ENCODE results near the gene ATP6V0A1.
"Not testable (repeated sequence)": the region's sequence is repeated elsewhere in the genome, so short reads cannot be mapped to it uniquely, and the experiment has no call there.

The ATP6V0A1 gene

DNA sequence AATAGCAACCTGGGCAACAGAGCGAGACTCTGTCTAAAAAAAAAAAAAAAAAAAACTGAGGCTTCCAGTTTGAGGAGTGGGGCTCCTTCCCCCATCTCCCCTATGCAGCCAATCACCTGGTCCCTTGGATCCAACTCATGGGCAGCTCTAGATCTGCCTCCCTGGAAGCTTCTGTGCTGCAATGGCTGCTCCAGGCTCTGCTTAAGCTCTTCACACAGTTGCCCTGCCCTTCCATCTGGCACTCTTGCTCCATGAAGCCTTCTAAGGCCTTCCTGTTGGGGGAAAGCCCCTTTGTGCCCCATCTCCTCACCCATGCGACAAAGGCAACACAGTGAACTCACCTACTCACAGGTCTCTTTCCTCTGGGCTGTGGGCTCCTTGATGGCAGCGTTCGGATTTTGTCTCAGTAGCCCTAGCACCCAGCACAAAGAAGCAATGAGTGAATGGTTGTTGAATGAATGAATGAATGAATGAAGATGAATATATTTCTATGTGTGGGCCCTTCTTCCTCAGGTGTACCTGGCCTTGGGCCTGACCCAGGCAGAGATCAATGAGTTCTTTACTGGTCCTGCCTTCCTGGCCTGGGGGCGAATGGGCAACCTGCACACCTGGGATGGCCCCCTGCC, 79.3 kb downstream of the ATP6V0A1 start:
- TF ChIP-seq, protein P1, sequence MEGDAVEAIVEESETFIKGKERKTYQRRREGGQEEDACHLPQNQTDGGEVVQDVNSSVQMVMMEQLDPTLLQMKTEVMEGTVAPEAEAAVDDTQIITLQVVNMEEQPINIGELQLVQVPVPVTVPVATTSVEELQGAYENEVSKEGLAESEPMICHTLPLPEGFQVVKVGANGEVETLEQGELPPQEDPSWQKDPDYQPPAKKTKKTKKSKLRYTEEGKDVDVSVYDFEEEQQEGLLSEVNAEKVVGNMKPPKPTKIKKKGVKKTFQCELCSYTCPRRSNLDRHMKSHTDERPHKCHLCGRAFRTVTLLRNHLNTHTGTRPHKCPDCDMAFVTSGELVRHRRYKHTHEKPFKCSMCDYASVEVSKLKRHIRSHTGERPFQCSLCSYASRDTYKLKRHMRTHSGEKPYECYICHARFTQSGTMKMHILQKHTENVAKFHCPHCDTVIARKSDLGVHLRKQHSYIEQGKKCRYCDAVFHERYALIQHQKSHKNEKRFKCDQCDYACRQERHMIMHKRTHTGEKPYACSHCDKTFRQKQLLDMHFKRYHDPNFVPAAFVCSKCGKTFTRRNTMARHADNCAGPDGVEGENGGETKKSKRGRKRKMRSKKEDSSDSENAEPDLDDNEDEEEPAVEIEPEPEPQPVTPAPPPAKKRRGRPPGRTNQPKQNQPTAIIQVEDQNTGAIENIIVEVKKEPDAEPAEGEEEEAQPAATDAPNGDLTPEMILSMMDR (IDR thresholded peaks at IDR 0.05), result no peak
- no peak overlapping the region for H3K27ac ChIP-seq
- DNase-seq (ENCODE audit: low spot score), result no peak
- no peak overlapping the region for H3K4me3 ChIP-seq

DNA sequence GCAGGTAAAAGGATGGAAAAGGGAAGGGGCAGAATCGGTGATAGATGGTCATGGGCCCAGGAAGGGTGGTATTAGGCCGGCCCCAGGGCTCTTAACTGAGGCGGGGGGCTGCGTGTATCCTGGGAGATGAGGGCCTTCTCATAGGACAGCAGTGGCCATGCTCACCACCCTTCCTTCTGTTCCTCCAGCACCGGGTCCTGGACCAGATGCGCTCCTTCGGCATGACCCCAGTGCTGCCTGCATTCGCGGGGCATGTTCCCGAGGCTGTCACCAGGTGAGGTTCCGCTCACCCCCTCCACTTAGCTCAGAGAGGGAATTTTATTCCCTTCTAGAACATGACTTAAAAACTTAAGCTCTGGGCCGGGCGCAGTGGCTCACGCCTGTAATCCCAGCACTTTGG, 79.8 kb downstream of the ATP6V0A1 start:
- Histone ChIP-seq H3K4me3 (no peak overlapping the region), H3K27ac (no peak overlapping the region)
- TF ChIP-seq, protein P1 (IDR thresholded peaks at IDR 0.05), result no peak
- no peak for DNase-seq (ENCODE audit: low spot score)

DNA sequence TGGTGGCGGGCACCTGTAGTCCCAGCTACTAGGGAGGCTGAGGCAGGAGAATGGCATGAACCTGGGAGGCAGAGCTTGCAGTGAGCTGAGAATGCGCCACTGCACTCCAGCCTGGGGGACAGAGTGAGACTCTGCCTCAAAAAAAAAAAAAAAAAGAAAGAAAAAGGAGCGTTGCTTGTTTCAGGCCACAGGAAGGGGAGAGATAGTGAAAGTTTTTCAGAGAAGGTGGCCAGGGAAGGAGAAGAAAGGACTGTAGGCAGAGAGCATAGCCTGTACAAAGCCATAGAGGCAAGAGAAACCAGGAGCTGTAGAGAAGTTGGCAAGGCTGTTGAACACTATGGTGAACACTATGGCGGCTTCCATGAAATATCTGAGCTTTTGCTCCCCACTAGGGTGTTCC, 81.9 kb downstream of the ATP6V0A1 start:
- not testable (repeated sequence) for H3K4me3 ChIP-seq; DNase-seq (ENCODE audit: low spot score); H3K27ac ChIP-seq

DNA sequence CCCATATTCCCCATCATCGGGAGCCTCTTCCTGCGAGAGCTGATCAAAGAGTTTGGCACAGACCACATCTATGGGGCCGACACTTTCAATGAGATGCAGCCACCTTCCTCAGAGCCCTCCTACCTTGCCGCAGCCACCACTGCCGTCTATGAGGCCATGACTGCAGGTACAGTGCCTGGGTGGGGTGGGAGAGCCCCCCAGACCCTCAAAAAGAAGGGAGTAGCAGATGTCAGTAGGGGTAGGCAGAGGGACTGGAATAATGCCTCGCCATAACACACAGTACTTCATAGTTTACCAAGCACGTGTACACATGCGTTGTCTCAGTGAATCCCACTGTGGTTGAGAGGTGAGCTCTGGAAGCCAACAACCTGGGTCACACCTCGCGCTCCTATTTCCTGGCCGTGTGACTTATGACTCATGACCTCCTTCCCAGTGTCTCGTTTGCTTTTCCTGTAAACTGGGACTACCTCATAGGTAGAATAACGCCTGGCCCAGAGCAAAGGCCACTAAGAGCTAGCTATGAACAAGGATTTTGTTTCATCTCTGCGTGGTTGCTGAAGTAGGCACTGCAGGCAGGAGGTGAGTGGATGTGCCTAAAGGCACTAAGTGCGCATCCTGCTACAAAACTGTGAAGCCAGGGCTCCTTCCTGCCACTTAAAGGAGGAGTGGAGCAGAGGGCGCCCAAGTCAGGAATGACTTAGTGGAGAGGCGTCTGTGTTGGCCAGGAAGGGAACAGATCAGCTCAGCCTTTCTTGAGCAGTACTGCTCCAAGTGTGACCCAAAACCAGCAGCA, 82.6 kb downstream of the ATP6V0A1 start:
- TF ChIP-seq, protein P1 (IDR thresholded peaks at IDR 0.05), result no peak
- H3K27ac ChIP-seq, result no peak overlapping the region
- no peak overlapping the region for H3K4me3 ChIP-seq
- no peak for DNase-seq (ENCODE audit: low spot score)

DNA sequence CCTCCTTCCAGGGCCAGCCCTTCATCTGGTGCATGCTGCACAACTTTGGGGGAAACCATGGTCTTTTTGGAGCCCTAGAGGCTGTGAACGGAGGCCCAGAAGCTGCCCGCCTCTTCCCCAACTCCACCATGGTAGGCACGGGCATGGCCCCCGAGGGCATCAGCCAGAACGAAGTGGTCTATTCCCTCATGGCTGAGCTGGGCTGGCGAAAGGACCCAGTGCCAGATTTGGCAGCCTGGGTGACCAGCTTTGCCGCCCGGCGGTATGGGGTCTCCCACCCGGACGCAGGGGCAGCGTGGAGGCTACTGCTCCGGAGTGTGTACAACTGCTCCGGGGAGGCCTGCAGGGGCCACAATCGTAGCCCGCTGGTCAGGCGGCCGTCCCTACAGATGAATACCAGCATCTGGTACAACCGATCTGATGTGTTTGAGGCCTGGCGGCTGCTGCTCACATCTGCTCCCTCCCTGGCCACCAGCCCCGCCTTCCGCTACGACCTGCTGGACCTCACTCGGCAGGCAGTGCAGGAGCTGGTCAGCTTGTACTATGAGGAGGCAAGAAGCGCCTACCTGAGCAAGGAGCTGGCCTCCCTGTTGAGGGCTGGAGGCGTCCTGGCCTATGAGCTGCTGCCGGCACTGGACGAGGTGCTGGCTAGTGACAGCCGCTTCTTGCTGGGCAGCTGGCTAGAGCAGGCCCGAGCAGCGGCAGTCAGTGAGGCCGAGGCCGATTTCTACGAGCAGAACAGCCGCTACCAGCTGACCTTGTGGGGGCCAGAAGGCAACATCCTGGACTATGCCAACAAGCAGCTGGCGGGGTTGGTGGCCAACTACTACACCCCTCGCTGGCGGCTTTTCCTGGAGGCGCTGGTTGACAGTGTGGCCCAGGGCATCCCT, 84.8 kb downstream of the ATP6V0A1 start:
- H3K27ac ChIP-seq, result no peak overlapping the region
- no peak for DNase-seq (ENCODE audit: low spot score)
- TF ChIP-seq, protein P1 (IDR thresholded peaks at IDR 0.05), result no peak
- H3K4me3 ChIP-seq, result no peak overlapping the region

DNA sequence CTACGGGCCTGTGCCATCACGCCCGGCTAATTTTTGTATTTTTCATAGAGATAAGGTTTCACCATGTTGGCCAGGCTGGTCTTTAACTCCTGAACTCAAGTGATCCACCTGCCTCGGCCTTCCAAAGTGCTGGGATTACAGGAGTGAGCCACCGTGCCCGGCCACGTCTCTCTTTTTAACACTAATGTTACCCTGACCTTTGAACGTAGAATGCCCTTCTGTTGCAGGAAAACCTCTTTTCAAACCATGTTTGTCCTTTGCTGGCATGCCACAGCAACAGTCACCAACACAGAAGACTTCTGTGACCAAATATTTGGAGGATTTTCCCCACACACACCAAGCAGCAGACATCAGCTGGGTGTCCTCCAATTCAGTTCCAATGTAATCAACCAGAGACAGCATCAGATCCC, 86.2 kb downstream of the ATP6V0A1 start:
- no peak overlapping the region for H3K4me3 ChIP-seq
- DNase-seq (ENCODE audit: low spot score), result no peak
- no peak overlapping the region for H3K27ac ChIP-seq
- TF ChIP-seq, protein P1 (IDR thresholded peaks at IDR 0.05), result no peak

DNA sequence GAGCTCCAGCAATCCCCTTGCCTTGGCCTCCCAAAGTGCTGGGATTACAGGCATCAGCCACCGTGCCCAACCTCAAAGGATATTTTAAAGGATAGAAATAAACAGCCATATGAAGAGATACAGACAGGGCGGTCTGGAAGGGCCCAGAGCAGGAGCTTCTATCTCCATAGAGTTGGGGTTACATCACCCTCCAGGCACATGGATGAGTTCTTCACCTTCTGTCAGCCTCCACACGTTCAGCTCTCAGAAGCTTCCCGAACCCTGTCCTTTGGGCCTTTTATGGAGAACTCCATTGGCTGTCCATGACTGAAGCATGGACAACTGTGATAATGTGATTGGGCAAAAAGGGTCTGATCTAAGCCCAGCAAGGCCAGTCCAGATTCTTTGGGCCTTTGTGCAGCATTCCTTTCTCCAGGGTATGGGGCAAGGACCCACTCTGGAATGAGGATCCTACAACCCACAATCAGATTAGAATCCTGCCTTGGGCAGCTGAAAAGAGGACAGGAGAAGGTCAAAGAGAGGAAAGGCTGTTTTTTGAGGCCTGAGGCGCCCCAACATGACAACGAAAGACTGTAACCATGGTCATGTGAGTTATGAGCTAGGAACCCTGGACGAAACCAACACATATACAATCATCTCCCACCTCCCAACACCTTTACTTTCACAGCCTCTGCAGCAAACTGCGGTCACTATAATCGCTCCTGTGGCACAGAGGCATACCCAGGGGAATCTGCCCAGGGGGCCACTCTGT, 87.3 kb downstream of the ATP6V0A1 start:
- not testable (repeated sequence) for H3K27ac ChIP-seq; H3K4me3 ChIP-seq; DNase-seq (ENCODE audit: low spot score)
